Heart right ventricle (tissue), 16 donors: ENCODE results near the gene CHKA. TPM values are rescaled to one million over a fixed set of nuclear protein-coding genes. Genes with fewer than 3 reads are reported as not detected.

Experiments
- ATAC-seq, 8 donors: fragments of 200-7000 bp; cut with Tn5 transposase; one replicate each; pipeline ENCODE4 v1.9.1; 2020; ENCODE audit warnings: mild to moderate bottlenecking in 8 of 8, moderate library complexity in 8 of 8, moderate number of reproducible peaks in 1 of 8
- DNase-seq, 2 donors: peaks; one replicate each; pipeline ENCODE4 v3.0.0-alpha.2; 2020
- H3K27ac ChIP-seq, 10 donors: fragments of 200-600 bp; sonication (generic) in 2 of 10; one replicate each; pipeline versions ENCODE4 v1.5.0 to v1.8.0; 2020 to 2022; ENCODE audit warnings: mild to moderate bottlenecking in 3 of 10
- H3K27me3 ChIP-seq, 7 donors: fragments of 200-600 bp; one replicate each; pipeline ENCODE4 v1.8.0; 2021 to 2022; ENCODE audit warnings: mild to moderate bottlenecking in 2 of 7
- H3K36me3 ChIP-seq, 9 donors: fragments of 200-600 bp; sonication (generic) in 1 of 9; one replicate each; pipeline versions ENCODE4 v1.5.0 to v1.8.0; 2020 to 2022; ENCODE audit warnings: mild to moderate bottlenecking in 2 of 9
- H3K4me1 ChIP-seq, 9 donors: fragments of 200-600 bp; sonication (generic) in 1 of 9; one replicate each; pipeline versions ENCODE4 v1.5.0 to v1.8.0; 2020 to 2022; ENCODE audit warnings: mild to moderate bottlenecking in 4 of 9
- H3K4me3 ChIP-seq, 10 donors: fragments of 200-600 bp; sonication (generic) in 2 of 10; one replicate each; pipeline versions ENCODE4 v1.5.0 to v1.8.0; 2020 to 2022; ENCODE audit warnings: mild to moderate bottlenecking in 7 of 10, moderate library complexity in 2 of 10
- H3K9me3 ChIP-seq, 11 donors: fragments of 200-600 bp in 10 of 11; sonication (generic) in 2 of 11; one replicate each; pipeline versions ENCODE4 v1.5.0 to v1.8.0; 2013 to 2022; ENCODE audit warnings: mild to moderate bottlenecking in 2 of 11, control low read depth in 1 of 11, moderate library complexity in 1 of 11
- WGBS, 2 donors: extraction: QIAGEN DNeasy Blood & Tissue Kit; methylation state at CpG; one replicate each; pipeline ENCODE4 v1.1.7; 2013; ENCODE audit warnings: inconsistent platforms in 1 of 2; 5-methylcytosine and 5-hydroxymethylcytosine counted together
- intact Hi-C, 10 donors: fragments of 100-400 bp; cut with DNase I; formaldehyde crosslinking; loops; one replicate each; pipeline versions ENCODE4 v1.11.1 to v1.14.2; 2022
- polyA plus RNA-seq, 2 donors: library from polyadenylated mRNA; stranded (reverse); fragments of 200-250 nt; gene quantifications; one replicate each; pipeline ENCODE4 v1.2.3, GENCODE V29; 2013
- total RNA-seq, 10 donors: library from RNA; stranded (reverse); fragmentation: NEBNext Ultra II Directional in 3 of 10; extraction: Animal tissue kit (Norgen Biotek cat#: 25700) in 3 of 10; gene quantifications; one replicate each; pipeline versions ENCODE4 v1.2.1 to v1.2.4, GENCODE V29; 2021 to 2023
- TF ChIP-seq, protein P1 (sequence below), 9 donors: fragments of 200-600 bp; sonication (generic) in 2 of 9; IDR thresholded peaks; one replicate each; pipeline versions ENCODE4 v1.5.0 to v1.8.0; 2021 to 2022; ENCODE audit warnings: antibody characterized with exemption in 9 of 9, mild to moderate bottlenecking in 5 of 9, moderate library complexity in 1 of 9
- donor health status: Arrhythmogenic right ventricular cardiomyopathy.
- donor health status: ischemic (EF 13 %, LVEDD 7.1; RV severe dilation, severe dysfunction).
- donor health status: healthy with polysubstance abuse.
- donor health status: DM: no; HTN: yes; CAD: no.
- donor health status: DM: no; HTN: no; CAD: no.
- donor health status: ischemic (EF 25% LVEDD 6.9; RV normal size, moderate dysfunction).
- donor health status: ischemic (EF 25% LVEDD 5.7; RV mildly dilated, moderate dysfunction).
- donor health status: healthy.
- donor health status: DM: yes; HTN: yes; CAD: no.
- donor health status: Ischemic cardiomyopathy.
- donor health status: ischemic (EF 35%, LVEDD 5.7; RV mildly dilated, moderate dysfunction).
- donor health status: nonischemic (EF 11% LVEDD 7.7; RV severe dilation, severe dysfunction).
- donor health status: DM: yes; HTN: yes; CAD: no.
- donor health status: PGD.
- donor health status: ischemic (EF 29% LVEDD 5.4; RV normal size, mild dysfunction).
- donor health status: nonischemic (EF 23%, LVEDD 6.1; RV moderate dilation, normal function).

The CHKA gene
- total and polyA plus RNA-seq, 12 donors, result 7.0 to 66.1 (median 9.6) TPM

DNA sequence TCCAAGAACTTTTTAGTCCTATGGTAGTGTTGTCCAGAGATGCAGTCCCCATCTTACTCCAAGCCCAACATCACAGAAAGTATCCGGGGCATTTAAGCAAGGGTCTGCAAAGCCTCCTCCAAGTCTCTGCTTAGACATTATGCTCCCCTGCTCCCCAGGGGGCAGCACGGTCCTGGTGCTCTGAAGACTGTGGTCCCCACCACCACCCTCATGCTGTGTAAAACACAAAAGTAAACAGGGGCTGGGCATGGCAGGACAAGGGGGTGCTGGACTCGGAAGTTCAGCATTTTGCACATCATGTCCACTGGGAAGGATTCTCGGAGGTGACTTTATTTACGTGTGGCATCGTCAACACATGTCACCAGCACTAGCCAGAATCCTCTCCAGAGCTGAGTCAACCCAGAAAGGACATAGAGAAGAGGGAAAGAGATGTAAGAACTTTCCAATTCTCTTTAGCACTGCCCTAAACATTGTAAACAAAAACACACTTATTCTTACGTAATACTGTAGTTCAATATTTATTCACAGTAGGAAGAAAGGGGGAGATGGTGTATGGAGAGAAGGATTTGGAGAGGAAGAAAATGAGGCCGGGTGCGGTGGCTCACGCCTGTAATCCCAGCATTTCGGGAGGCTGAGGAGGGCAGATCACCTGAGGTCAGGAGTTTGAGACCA lies 44.7 kb downstream of the CHKA start:
- intact Hi-C loops, result loop anchor here in 3 of 10 donors (5.0 to 10.0 kb wide), 2 partner anchors 128 to 131 kb away; no protein-coding TSS in a partner anchor
- Histone ChIP-seq H3K4me1 (peaks cover 0 to 11% (median 0%) of the 10 kb centered on the region in 9 donors), H3K27me3 (no peaks in the 10 kb centered on the region), H3K4me3 (no peak overlapping the region), H3K36me3 (peaks cover 0 to 56% (median 8%) of the 10 kb centered on the region in 9 donors), H3K27ac (no peak overlapping the region), H3K9me3 (no peaks in the 10 kb centered on the region)
- TF ChIP-seq, protein P1, sequence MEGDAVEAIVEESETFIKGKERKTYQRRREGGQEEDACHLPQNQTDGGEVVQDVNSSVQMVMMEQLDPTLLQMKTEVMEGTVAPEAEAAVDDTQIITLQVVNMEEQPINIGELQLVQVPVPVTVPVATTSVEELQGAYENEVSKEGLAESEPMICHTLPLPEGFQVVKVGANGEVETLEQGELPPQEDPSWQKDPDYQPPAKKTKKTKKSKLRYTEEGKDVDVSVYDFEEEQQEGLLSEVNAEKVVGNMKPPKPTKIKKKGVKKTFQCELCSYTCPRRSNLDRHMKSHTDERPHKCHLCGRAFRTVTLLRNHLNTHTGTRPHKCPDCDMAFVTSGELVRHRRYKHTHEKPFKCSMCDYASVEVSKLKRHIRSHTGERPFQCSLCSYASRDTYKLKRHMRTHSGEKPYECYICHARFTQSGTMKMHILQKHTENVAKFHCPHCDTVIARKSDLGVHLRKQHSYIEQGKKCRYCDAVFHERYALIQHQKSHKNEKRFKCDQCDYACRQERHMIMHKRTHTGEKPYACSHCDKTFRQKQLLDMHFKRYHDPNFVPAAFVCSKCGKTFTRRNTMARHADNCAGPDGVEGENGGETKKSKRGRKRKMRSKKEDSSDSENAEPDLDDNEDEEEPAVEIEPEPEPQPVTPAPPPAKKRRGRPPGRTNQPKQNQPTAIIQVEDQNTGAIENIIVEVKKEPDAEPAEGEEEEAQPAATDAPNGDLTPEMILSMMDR (IDR thresholded peaks at IDR 0.05), result peak in 7 of 9 donors; percentile 5 to 32 (median 16)
- 84 to 86% methylated on average over 11 of the region's 11 CpGs for WGBS, 2 donors
- ATAC-seq (no peak), DNase-seq (no peak)

DNA sequence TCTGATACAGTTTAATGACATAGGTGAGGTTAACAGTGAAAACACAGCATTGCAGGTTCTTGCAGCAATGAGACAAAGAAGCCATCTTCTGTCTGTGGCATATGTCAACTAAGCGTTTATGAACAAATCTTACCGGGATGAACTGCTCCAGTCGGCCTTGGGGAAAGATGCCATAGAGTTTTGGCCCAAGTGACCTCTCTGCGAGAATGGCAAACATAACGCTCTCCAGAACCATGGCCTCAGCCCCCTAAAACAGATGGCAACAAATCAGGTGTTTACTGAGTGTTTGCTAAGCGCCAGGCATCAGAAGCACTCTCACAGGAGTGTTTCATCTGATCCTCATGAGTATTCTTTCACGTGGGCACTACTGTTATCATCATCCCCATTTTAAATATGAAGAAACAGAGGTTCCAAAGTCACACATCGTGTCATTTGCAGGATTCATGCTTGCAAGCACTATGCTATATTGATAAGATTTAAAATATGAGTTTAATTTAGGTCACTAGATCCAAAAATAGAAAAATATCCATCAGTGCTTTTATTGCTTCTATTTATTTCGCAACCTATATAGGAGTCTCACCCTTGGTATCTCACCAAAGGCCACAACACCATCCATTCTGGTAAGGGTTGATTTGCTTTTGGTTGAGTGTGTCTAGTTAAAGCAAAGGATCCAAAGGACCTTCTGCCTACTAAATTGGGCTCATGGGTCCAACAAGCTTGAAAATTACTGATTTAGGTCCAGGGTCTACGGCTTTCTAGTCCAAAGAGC lies 46.4 kb downstream of the CHKA start:
- intact Hi-C loops, result loop anchor here in 3 of 10 donors (5.0 to 10.0 kb wide), 2 partner anchors 130 to 133 kb away; no protein-coding TSS in a partner anchor
- TF ChIP-seq, protein P1 (IDR thresholded peaks at IDR 0.05), result no peak
- no peak for ATAC-seq
- no peak for DNase-seq
- H3K27me3 ChIP-seq, result no peaks in the 10 kb centered on the region
- no peaks in the 10 kb centered on the region for H3K9me3 ChIP-seq
- H3K4me1 ChIP-seq, result peaks cover 0 to 11% (median 0%) of the 10 kb centered on the region in 9 donors
- 77 to 78% methylated on average over 10 of the region's 10 CpGs for WGBS, 2 donors
- H3K4me3 ChIP-seq, result no peak overlapping the region
- H3K27ac ChIP-seq, result no peak overlapping the region
- H3K36me3 ChIP-seq, result peaks cover 0 to 56% (median 20%) of the 10 kb centered on the region in 9 donors

DNA sequence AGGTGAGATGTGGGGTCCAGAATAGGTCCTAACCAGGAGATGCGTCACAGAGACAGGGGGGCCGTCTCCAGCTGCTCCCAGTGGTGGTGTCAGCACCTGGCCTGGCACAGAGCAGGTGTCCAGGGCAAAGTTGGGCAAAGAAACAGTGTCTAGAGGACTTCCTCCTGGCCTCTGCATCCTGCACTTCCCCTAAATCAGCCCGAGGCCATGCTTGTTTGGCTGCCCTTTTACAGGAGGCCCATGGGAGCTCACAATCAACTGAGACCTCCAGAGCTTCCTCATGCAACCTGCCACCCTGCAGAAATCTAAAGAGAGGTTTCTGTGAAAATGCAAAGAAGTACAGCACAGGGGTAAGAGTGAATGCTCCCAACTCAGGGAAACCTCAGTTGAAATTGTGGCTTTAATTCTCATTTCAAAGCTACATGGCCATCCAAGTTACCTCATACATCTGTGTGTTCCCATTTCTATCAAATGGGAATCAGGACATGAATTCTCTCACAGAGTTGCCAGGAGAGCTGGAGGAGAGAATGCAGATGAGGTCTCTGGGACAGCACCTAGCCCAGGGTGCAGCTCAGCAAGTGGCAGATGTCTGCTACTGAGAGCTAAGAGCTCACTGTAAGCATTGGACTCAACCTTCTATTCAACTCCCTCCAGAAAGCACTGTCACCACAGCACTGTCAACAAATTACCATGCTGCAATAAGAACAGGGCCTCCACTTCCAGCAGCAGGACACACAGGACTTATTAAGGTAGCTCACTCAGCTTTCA lies 49.7 kb downstream of the CHKA start:
- Histone ChIP-seq H3K4me3 (no peak overlapping the region), H3K4me1 (peaks cover 0 to 3% (median 0%) of the 10 kb centered on the region in 9 donors), H3K27me3 (no peaks in the 10 kb centered on the region), H3K9me3 (no peaks in the 10 kb centered on the region), H3K27ac (no peak overlapping the region), H3K36me3 (peaks cover 0 to 82% (median 44%) of the 10 kb centered on the region in 9 donors)
- ATAC-seq (no peak), DNase-seq (no peak)
- intact Hi-C loops, result loop anchor here in 2 of 10 donors (10.0 kb wide), 1 partner anchor 133 kb away; no protein-coding TSS in a partner anchor
- WGBS, 2 donors, result 78 to 80% methylated on average over 3 of the region's 3 CpGs
- TF ChIP-seq, protein P1 (IDR thresholded peaks at IDR 0.05), result no peak

DNA sequence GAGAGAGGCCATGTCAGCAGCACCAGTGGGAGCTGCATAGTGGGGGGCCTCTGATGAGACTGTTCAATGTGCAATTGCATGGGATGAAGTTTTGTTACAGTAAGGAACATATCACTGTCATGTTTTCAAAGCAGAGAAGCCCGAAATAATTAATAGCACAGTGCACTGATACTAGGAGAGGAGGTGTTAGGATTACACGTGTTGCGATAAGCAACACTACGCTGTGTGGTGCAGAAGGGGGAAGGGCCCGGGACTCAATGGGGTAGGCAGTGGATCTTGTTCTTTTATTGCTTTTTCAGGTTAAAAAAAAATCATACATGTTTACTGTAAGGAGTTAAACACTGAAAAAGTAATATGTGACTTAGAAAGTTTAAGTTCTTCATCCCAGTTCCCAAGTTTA lies 53.2 kb downstream of the CHKA start:
- intact Hi-C loops, result loop anchor here in 1 of 10 donors (10.0 kb wide), 1 partner anchor 137 kb away; no protein-coding TSS in a partner anchor
- Histone ChIP-seq H3K27ac (no peak overlapping the region), H3K36me3 (peaks cover 0 to 99% (median 65%) of the 10 kb centered on the region in 9 donors), H3K27me3 (no peaks in the 10 kb centered on the region), H3K9me3 (no peaks in the 10 kb centered on the region), H3K4me1 (peaks cover 0 to 15% (median 4%) of the 10 kb centered on the region in 9 donors), H3K4me3 (no peak overlapping the region)
- 86 to 87% methylated on average over 5 of the region's 5 CpGs for WGBS, 2 donors
- TF ChIP-seq, protein P1 (IDR thresholded peaks at IDR 0.05), result no peak
- ATAC-seq (no peak), DNase-seq (no peak)
